IMR-90 (cell line): ENCODE results near the gene SLC12A4. TPM values are rescaled to one million over a fixed set of nuclear protein-coding genes. Genes with fewer than 3 reads are reported as not detected.
"Not testable (repeated sequence)": the region's sequence is repeated elsewhere in the genome, so short reads cannot be mapped to it uniquely, and the experiment has no call there.

Experiments used
- ATAC-seq: fragments of 200-7000 bp; cut with Tn5 transposase; 2 replicates; pipeline ENCODE4 v1.9.1; 2020; ENCODE audit warnings: low read depth, mild to moderate bottlenecking, moderate library complexity
- BruUV-seq: library from RNA; stranded (reverse); fragments of 400-500 nt; replicated peaks from 2 replicates; lab custom pipeline; 2021; lab: Mats Ljungman, UMichigan
- CTCF ChIA-PET: fragments of 300-600 bp; formaldehyde crosslinking; extraction: SDS; loops from one replicate; lab custom pipeline; 2021; ENCODE audit warnings: antibody characterized with exemption; lab: Yijun Ruan, JAX
- POLR2A ChIA-PET: fragments of 300-600 bp; sonication (Branson Sonifier 250); formaldehyde crosslinking; loops from one replicate; lab custom pipeline; 2022; ENCODE audit warnings: antibody characterized with exemption; ENCODE audit not compliant: unreplicated experiment; lab: Charles Lee
- DNase-seq: peaks from one replicate; pipeline ENCODE4 v3.0.0; 2013
- H2AFZ ChIP-seq: replicated peaks from 2 replicates; pipeline ENCODE3; 2013; ENCODE audit warnings: low read length, mild to moderate bottlenecking; ENCODE audit not compliant: poor library complexity
- H2AK5ac ChIP-seq: 2 replicates; pipeline ENCODE4 v1.6.1; 2013; ENCODE audit warnings: low read depth, low read length, inconsistent platforms
- H2AK9ac ChIP-seq: replicated peaks from 2 replicates; pipeline ENCODE3; 2013; ENCODE audit warnings: mild to moderate bottlenecking, low read depth, low read length, moderate library complexity; ENCODE audit not compliant: poor library complexity
- H2BK120ac ChIP-seq: 2 replicates; pipeline ENCODE4 v1.6.1; 2013; ENCODE audit warnings: low read depth, low read length, inconsistent platforms
- H2BK15ac ChIP-seq: 3 replicates; pipeline ENCODE4 v1.6.1; 2013; ENCODE audit warnings: low read depth, low read length, inconsistent platforms
- H2BK20ac ChIP-seq: 2 replicates; pipeline ENCODE4 v1.6.1; 2013; ENCODE audit warnings: low read depth, mild to moderate bottlenecking, inconsistent platforms, low read length, moderate library complexity
- H2BK5ac ChIP-seq: 2 replicates; pipeline ENCODE4 v1.6.1; 2013; ENCODE audit warnings: mild to moderate bottlenecking, low read depth, low read length, inconsistent platforms; ENCODE audit not compliant: poor library complexity, severe bottlenecking
- H3K14ac ChIP-seq: replicated peaks from 2 replicates; pipeline ENCODE4 v1.6.1; 2013; ENCODE audit warnings: low read depth, low read length, inconsistent platforms
- H3K18ac ChIP-seq: 2 replicates; pipeline ENCODE4 v1.6.1; 2013; ENCODE audit warnings: low read depth, low read length, control low read depth
- H3K23ac ChIP-seq: 2 replicates; pipeline ENCODE4 v1.6.1; 2013; ENCODE audit warnings: low read depth, low read length, inconsistent platforms
- H3K27ac ChIP-seq: 2 replicates; pipeline ENCODE4 v1.5.1; 2013; ENCODE audit warnings: mild to moderate bottlenecking, control low read depth, low read length; ENCODE audit not compliant: insufficient read depth
- H3K27me3 ChIP-seq: 2 replicates; pipeline ENCODE4 v1.6.1; 2013; ENCODE audit warnings: low read length; ENCODE audit not compliant: control insufficient read depth, insufficient read depth
- H3K36me3 ChIP-seq: 2 replicates; pipeline ENCODE4 v1.6.1; 2013; ENCODE audit warnings: low read length, mixed read lengths; ENCODE audit not compliant: control insufficient read depth, insufficient read depth
- H3K4ac ChIP-seq: 2 replicates; pipeline ENCODE4 v1.6.1; 2013; ENCODE audit warnings: low read depth, low read length, inconsistent platforms
- H3K4me1 ChIP-seq: 2 replicates; pipeline ENCODE4 v1.6.1; 2013; ENCODE audit warnings: low read length, mixed read lengths; ENCODE audit not compliant: control insufficient read depth, insufficient read depth
- H3K4me2 ChIP-seq: 2 replicates; pipeline ENCODE4 v1.6.1; 2013; ENCODE audit warnings: low read depth, mild to moderate bottlenecking, control low read depth, low read length, moderate library complexity
- H3K4me3 ChIP-seq: 2 replicates; pipeline ENCODE4 v1.5.1; 2013; ENCODE audit warnings: low read depth, mild to moderate bottlenecking, control low read depth, low read length, moderate library complexity; ENCODE audit not compliant: insufficient read depth
- H3K56ac ChIP-seq: 2 replicates; pipeline ENCODE4 v1.6.1; 2013; ENCODE audit warnings: low read length, inconsistent platforms; ENCODE audit not compliant: insufficient read depth; ENCODE audit errors: extremely low read depth
- H3K79me1 ChIP-seq, 2 experiments: 2 replicates each; pipeline ENCODE4 v1.6.1; 2013; ENCODE audit warnings: low read length in 2 of 2, inconsistent platforms in 1 of 2, low read depth in 1 of 2
- H3K9ac ChIP-seq: 2 replicates; pipeline ENCODE4 v1.6.1; 2013; ENCODE audit warnings: low read depth, low read length, control low read depth
- H3K9me1 ChIP-seq: 2 replicates; pipeline ENCODE4 v1.6.1; 2013; ENCODE audit warnings: low read length, inconsistent platforms; ENCODE audit not compliant: insufficient read depth
- H3K9me3 ChIP-seq: 2 replicates; pipeline ENCODE4 v1.6.1; 2013; ENCODE audit warnings: low read length; ENCODE audit not compliant: control insufficient read depth, insufficient read depth
- H4K20me1 ChIP-seq: 2 replicates; pipeline ENCODE4 v1.6.1; 2013; ENCODE audit warnings: low read length, inconsistent platforms; ENCODE audit not compliant: insufficient read depth
- H4K5ac ChIP-seq: 2 replicates; pipeline ENCODE4 v1.6.1; 2013; ENCODE audit warnings: mild to moderate bottlenecking, low read depth, low read length, control low read depth
- H4K8ac ChIP-seq, 2 experiments: 2 replicates each; pipeline ENCODE4 v1.6.1; 2013; ENCODE audit warnings: low read depth in 2 of 2, low read length in 2 of 2, control low read depth in 1 of 2, inconsistent platforms in 1 of 2
- H4K91ac ChIP-seq: 2 replicates; pipeline ENCODE4 v1.6.1; 2013; ENCODE audit warnings: low read depth, low read length, inconsistent platforms; ENCODE audit not compliant: insufficient read depth
- WGBS, 2 experiments: methylation state at CpG; one replicate each; pipeline versions ENCODE4 v1.1.5 to v1.1.7; 2013; ENCODE audit warnings: missing lambda C conversion rate in 2 of 2; ENCODE audit not compliant: insufficient read length in 1 of 2; ENCODE audit errors: extremely low coverage in 2 of 2; 5-methylcytosine and 5-hydroxymethylcytosine counted together
- dilution Hi-C: fragments of 300-500 bp; cut with HindIII; formaldehyde crosslinking; loops from one replicate; pipeline ENCODE4 v1.14.3; 2018; ENCODE audit warnings: low sequenced_read_pairs; ENCODE audit not compliant: unreplicated experiment
- in situ Hi-C: fragments of 300-500 bp; cut with MboI; formaldehyde crosslinking; loops from 3 replicates; pipeline ENCODE4 v1.14.3; 2019; ENCODE audit warnings: low sequenced_read_pairs, inconsistent platforms, mixed read lengths
- intact Hi-C: fragments of 100-400 bp; cut with micrococcal nuclease; formaldehyde crosslinking; loops from 2 replicates; pipeline ENCODE4 v1.10.0; 2022
- polyA plus RNA-seq, 3 experiments: library from polyadenylated mRNA; depleted of rRNA; stranded (reverse); fragments of >200 nt; gene quantifications; 2 replicates each; pipeline ENCODE4 v1.2.3, GENCODE V29; 2012; ENCODE audit warnings: low replicate concordance in 1 of 3
- total RNA-seq: library from RNA; depleted of rRNA; stranded (reverse); fragments of >200 nt; gene quantifications from 2 replicates; pipeline ENCODE4 v1.2.3, GENCODE V29; 2012

The SLC12A4 gene
- total and polyA plus RNA-seq, 2 of the 4 experiments (the other 2 are of a cell fraction): 36.6 to 132 TPM

- POLR2A ChIA-PET, intact Hi-C loops: not testable (repeated sequence)
Observed at GRCh38 chr16:68009872-68010271, 41.4 kb upstream of the SLC12A4 start.

More at GRCh38 chr16:68009872-68010271, 41.4 kb upstream of the SLC12A4 start:
- H2AK9ac ChIP-seq, H3K9ac ChIP-seq, H4K8ac ChIP-seq, H3K4ac ChIP-seq, H2BK20ac ChIP-seq, BruUV-seq, H2AFZ ChIP-seq, H3K14ac ChIP-seq, dilution Hi-C loops, H2BK120ac ChIP-seq, H4K20me1 ChIP-seq, H4K91ac ChIP-seq, H3K9me1 ChIP-seq, H3K18ac ChIP-seq, H2BK15ac ChIP-seq, H2AK5ac ChIP-seq, H3K36me3 ChIP-seq, H3K79me1 ChIP-seq, DNase-seq, H3K4me1 ChIP-seq, H3K4me3 ChIP-seq, H4K5ac ChIP-seq, H3K27ac ChIP-seq, ATAC-seq, H3K9me3 ChIP-seq, H3K56ac ChIP-seq, H3K4me2 ChIP-seq, H2BK5ac ChIP-seq, H3K23ac ChIP-seq, in situ Hi-C loops: not testable (repeated sequence)
- WGBS, 2 experiments: 57% methylated on average over 1 of the region's 4 CpGs; no CpG with 5 or more reads in 1 of the 2 experiments
- peaks cover 16% of the 10 kb centered on the region for H3K27me3 ChIP-seq
- CTCF ChIA-PET: interaction anchor here (0.6 kb wide), 1 partner anchor 211 kb away, joined by 3 read pairs; no protein-coding TSS in a partner anchor
